Measurements from ENCODE around the gene RPL9.

DNA sequence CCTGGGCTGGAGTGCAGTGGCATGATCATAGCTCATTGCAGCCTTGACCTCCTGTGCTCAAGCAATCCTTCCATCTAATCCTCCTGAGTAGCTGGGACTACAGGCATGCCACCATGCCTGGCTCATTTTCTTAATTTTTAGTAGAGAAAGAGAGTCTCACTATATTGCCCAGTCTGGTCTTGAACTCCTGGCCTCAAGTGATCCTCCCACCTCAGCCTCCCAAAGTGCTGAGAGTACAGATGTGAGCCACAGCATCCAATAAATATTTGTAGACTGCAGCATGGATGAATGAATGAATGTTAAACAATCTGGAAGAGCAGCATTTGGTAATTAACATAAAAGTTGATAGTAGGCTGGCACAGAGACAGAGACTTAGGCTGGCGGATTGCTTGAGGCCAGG lies 32.0 kb downstream of the RPL9 start:
- TF ChIP-seq POLR2A (IDR thresholded peaks at IDR 0.05), result no peak
- TF ChIP-seq, protein P1, sequence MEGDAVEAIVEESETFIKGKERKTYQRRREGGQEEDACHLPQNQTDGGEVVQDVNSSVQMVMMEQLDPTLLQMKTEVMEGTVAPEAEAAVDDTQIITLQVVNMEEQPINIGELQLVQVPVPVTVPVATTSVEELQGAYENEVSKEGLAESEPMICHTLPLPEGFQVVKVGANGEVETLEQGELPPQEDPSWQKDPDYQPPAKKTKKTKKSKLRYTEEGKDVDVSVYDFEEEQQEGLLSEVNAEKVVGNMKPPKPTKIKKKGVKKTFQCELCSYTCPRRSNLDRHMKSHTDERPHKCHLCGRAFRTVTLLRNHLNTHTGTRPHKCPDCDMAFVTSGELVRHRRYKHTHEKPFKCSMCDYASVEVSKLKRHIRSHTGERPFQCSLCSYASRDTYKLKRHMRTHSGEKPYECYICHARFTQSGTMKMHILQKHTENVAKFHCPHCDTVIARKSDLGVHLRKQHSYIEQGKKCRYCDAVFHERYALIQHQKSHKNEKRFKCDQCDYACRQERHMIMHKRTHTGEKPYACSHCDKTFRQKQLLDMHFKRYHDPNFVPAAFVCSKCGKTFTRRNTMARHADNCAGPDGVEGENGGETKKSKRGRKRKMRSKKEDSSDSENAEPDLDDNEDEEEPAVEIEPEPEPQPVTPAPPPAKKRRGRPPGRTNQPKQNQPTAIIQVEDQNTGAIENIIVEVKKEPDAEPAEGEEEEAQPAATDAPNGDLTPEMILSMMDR (IDR thresholded peaks at IDR 0.05 in 8 of 11, conservative IDR thresholded peaks at IDR 0.05 in 3 of 11), result no peak
- TF ChIP-seq POLR2AphosphoS5 (IDR thresholded peaks at IDR 0.05), result no peak
